Measurements from ENCODE around the gene SAMD3.

DNA sequence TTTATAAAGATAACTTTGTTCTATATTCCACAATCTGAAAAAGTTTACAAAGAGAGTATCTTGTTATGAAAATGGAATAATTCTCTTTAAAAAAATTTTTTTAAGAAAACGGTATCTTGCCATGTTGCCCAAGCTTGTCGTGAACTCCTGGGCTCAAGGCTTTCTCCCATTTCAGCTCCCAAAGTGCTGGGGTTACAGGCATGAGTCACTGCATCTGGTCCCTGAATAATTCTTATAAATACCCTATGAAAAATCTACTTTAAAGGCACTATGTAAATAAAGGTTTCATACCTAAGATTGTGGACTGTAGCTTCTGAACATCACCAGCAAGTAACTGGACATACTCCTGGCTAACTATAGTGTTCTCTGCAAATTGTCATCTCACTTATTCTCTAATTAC lies 60.3 kb downstream of the SAMD3 start:
- TF ChIP-seq, protein P1, sequence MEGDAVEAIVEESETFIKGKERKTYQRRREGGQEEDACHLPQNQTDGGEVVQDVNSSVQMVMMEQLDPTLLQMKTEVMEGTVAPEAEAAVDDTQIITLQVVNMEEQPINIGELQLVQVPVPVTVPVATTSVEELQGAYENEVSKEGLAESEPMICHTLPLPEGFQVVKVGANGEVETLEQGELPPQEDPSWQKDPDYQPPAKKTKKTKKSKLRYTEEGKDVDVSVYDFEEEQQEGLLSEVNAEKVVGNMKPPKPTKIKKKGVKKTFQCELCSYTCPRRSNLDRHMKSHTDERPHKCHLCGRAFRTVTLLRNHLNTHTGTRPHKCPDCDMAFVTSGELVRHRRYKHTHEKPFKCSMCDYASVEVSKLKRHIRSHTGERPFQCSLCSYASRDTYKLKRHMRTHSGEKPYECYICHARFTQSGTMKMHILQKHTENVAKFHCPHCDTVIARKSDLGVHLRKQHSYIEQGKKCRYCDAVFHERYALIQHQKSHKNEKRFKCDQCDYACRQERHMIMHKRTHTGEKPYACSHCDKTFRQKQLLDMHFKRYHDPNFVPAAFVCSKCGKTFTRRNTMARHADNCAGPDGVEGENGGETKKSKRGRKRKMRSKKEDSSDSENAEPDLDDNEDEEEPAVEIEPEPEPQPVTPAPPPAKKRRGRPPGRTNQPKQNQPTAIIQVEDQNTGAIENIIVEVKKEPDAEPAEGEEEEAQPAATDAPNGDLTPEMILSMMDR (conservative IDR thresholded peaks at IDR 0.05), result no peak
- no peak for TF ChIP-seq ZFX (IDR thresholded peaks at IDR 0.05)

All from C4-2B (cell line).